ENCODE data around the gene ARHGAP4. TPM values are rescaled to one million over a fixed set of nuclear protein-coding genes. Genes with fewer than 3 reads are reported as not detected.

ARHGAP4 gene
- 4.9 and 5.1 TPM in 2 replicates for total RNA-seq

DNA sequence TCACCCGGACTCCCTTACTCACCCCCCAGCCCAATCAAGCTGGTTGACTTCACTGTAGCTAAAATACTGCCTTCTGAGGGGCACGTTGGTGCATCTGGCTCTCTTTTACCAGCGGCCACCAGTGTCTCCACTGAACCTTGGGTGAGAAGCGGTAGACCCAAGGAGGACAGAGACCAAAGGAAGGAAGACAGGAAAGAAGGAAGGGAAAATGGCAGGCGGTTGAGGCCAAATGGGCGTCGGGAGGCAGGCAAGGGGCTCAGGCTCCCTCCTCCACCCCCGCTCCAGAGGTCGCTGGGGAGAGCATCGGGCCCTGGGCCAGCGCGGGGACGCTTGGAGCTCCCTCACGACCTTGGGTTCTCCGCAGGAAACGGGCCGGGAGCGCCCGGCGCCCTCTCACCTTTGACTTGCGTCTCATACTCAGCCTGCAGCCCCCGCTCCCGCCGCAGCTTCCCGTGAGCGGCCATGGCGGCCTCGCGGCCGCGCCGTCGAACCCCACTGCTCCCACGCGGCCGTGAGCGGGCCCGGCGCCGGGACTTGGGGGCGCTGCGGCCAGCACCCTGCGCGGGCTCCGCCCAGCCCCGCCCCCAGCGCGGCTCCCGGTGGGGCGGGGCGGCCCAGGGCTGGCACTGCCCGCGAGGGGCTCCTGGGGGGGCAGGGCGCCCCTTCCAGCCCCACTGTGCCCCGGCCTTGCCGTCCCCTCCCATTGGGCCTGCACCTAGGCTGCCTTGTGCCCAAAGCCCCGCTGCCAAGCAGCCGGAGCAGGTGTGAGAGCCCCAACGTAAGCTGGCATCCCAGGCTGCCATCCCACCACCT, at the start of gene ARHGAP4:
Gene ARHGAP4, minus strand, starts transcription at position 526 of the 813 bp plus-strand sequence. Its CDS starts 62 bp downstream, at position 464.
- no peak for DNase-seq (ENCODE audit: low read depth in 2 of 2)

DNA sequence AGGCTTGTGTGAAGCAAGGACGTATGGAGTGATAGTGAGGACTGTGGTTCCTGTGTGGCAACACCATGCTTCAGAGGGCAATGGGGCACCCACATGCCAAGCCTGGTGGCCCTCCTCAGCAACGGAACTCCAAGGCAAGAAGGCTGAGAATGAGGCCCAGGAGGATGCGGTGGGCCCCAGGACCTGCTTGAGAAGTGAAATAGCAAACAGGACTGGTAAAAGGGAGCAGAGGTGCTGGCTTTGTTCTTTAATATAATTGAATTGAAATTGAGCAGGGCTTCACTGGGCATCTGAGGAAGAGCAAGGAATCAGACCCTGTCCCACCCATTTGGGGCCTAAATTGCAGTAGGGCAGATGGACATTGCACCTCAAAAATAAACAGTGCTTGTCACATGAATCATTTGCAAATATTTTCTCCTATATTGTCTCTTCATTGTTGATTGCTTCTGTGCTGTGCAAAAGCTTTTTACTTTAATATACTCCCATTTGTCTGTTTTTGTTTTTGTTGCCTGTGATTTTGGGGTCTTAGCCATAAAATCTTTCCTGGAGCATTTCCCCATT, 48.7 kb upstream of the ARHGAP4 start:
- DNase-seq (ENCODE audit: low read depth in 2 of 2) = no peak

DNA sequence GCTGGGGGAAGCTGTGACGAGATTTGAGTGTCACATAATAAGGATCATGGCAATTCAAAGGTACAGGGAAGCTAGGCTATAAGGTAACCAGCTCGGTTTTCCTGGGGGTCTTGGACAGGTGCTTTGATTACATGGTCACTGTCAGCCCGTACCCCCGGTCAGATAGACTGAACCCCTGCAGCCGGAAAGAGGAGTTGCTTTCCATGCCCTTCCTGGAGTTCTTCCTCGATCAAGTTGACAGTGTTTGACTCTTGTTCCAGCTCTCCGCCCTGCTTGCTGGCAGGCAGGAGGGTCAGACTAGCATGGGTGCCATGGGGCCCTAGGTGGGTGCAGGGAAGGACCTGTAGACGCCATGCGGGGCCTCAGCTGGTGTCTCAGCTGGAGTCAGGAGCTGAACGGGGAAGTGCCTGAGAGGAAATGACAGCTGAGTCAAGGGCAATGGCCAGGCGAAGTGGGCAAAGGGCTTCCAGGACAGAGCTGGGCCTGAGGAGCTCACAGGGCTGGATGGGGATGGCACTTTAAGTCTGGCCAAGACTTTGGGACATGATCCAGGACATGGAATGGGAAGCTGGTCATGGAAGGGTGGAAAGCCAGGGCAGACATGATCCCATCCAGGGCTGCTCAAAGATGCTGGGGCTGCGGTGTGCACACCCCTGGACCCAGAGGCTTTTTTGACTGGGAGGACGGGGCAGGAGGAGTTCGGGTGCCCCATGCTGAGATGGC, 48.1 kb upstream of the ARHGAP4 start:
- peak in 1 of 2 donors; percentile 26 for DNase-seq (ENCODE audit: low read depth in 2 of 2)

DNA sequence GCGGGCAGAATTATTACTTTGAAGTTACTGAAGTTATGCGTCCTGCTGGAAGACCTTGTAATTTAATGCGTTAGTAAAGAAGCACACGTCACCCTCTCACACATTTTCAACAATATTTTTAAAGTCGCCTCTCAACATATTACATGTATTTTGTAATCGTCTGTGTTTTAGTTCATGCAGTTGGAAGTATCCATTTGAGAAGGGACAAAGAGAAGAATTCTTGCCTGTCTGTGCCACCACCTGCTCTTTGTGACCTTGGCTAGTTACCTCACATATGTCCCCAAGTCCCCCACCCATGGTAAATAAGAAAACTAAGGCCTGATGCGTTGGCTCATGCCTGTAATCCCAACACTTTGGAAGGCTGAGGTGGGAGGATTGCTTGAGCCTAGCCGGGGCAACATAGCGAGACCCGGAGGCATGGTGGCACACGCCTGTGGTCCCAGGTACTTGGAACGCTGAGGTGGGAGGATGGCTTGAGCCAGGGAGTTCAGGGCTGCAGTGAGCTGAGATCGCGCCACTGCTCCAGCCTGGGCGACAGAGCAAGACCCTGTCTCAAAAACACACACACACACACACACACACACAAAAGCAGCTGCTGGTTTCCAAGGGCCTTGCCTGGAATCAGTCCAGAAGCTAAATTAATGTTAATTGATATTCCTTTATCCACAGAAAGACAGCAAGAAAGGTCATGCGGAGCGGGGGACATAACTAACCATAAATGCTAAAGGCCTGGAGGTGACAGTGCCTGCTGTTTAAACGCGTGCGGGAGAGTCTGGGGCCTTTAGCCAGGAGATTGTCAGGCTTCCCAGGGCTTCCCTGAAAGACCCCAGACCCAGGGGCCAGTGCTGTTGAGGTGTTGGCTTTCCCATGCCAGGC, 47.3 kb upstream of the ARHGAP4 start:
- DNase-seq (ENCODE audit: low read depth in 2 of 2) = no peak

DNA sequence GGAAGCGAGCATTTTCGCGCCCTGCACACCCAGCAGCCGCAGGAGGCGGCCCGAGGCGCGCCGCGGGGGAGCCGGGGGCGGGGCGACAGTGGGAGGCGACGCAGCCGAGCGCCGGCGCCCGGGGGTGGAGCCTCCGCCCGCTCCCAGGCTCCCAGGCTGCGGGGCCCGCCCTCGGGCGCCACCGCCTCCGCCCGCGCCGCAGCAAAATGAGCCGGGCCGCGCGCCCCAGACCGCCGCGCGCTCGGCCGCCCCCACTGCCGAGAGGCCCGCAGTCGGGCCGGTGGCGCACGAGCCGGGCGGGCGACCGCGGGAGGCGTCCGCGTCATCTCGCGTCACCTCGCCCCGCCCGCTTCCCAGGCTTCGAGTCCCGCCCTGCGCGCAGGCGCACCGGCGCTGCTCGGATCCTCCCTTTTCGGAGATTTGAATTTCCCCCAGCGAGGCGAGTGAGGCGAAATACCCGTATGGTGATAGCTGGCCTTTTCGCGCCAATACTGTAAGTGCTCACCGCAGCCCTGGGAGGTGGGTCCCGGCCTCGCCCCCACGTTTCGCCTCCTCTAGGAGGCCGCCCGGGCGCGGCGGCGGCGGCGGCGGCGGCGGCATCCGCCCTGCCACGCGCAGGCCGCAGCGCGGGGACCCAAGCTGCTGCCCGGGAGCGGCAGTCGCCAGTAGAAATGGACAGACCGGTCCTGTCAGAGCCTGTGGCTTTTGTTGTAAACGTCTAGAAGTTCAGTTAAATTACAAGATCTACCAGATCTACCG, 46.5 kb upstream of the ARHGAP4 start, which contains the start of gene TMEM187:
Gene TMEM187, plus strand, starts transcription at position 387 of the 759 bp plus-strand sequence. CDS start 9,309 bp downstream, outside the sequence.
- peak; percentile 63 to 81 for DNase-seq (ENCODE audit: low read depth in 2 of 2)

DNA sequence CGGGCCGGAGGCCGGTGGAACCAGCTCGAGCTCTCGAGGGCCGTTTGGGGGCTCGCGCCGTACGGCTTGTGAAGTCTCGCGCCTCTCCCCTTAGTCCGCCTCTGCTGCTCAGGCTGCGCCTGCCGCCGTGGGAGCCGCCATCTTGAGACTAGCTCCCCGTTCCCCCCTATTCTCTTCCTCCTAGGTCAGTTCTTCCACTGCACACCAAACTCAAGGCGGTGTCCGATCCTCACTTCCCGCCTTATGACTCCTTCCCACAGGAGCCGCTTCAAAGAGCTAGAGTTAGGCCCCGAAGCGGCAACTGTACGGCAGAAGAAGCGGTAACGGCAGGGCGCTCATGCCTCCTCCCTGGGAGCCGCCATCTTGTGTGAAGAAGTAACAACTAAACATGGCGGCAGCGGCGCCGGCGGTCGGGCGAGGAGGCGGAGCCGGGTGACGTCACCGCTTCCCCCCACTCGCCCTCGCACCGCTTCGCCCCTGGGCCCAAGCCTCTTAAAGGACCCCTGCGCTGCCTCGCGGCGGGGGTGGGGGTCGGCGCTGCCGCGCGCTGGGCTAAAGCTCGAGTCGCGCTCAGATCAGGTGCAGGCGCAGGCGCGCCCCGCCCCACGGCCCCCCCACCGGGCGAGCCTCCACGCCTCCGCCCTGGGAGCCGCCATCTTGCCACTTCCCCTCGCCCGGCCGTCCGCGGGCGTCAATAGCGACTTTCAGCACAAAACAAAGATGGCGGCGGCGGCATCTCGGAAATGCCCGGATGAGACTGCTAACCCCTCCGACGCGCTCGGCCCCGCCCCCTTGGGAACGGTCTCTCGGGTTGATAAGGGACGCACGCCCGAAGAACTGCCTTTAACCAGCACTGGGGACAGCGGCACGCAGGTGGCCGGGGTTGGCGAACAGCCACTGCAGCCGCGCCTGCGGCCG, 45.6 kb upstream of the ARHGAP4 start, which contains the start of gene HCFC1:
Gene HCFC1, minus strand, starts transcription at position 369 of the 918 bp plus-strand sequence. CDS start 978 bp downstream, outside the sequence.
- DNase-seq (ENCODE audit: low read depth in 2 of 2) = peak; percentile 73 to 87

DNA sequence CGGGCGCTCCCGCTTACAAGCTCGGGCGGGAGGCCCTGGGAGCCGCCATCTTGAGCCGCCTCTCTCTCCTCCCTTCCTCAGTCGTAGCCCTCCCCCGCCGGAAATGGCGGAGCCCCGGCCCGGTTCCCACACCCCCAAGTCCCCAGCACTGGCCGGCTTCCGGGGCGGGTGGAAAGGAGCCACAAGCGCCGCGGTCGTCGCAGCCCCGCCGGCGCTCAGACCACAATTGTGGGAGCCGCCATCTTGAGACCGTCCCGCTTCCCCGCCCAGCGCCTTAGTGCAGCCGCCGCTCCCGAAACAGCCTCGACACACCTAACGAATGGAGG, 45.0 kb upstream of the ARHGAP4 start:
- peak; percentile 69 to 89 for DNase-seq (ENCODE audit: low read depth in 2 of 2)

DNA sequence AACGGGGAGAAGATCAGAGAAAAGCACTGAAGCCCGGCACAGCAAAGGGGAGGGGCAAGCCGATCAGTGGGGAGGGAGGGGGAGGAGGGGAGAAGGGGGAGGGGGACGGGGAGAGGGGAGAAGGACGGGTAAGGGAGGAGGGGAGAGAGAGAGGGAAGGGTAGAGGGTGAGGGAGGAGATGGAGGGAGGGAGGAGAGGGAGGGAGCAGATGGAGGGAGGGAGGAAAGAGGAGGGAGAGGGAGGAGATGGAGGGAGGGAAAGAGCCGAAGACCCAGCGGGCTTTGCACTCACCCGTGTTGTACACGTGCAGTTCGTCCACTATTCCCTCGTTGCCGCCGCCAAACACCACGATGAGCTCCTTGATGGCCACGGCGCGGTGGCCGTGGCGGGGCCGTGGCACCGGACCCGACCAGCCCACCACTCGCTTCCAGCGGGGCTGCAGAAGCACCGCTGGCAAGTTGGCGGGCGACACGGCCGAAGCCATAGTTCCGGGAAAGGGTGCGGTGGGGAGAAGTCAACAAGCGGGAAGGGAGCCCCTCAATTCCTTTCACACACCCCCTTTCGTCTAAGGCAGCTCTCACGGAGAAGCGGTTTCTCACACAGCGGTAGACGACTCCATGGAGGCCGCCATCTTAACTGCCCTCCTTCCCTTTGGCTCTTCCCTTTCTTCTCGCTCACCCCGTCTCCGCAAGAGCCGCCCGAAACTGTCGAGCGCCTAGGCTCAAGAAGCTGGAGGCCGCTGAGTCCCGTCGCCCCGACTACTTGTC, 44.5 kb upstream of the ARHGAP4 start:
- DNase-seq (ENCODE audit: low read depth in 2 of 2) = peak in 1 of 2 donors; percentile 46

DNA sequence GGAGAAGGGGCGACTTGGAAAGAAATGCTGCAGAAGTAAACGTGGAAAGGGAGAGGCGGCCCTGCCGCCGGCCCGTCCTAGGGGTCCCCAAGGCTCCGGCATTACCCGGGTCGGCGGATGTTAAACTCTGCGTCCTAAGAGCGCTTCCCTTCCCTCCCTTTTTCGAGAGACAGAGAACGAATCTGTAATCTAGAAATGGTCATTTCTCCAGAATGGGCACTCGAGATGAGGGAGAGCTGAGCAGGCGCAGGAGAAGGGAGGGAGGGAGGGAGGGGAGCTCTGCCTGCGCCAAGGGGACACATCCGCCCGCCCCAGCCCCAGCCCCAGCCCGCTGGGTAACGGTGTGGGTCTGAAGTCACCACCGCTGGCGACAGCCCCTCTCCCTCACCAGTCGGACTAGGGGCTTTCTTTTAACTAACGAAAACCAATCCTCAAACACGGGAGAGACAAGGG, 43.9 kb upstream of the ARHGAP4 start:
- no peak for DNase-seq (ENCODE audit: low read depth in 2 of 2)

DNA sequence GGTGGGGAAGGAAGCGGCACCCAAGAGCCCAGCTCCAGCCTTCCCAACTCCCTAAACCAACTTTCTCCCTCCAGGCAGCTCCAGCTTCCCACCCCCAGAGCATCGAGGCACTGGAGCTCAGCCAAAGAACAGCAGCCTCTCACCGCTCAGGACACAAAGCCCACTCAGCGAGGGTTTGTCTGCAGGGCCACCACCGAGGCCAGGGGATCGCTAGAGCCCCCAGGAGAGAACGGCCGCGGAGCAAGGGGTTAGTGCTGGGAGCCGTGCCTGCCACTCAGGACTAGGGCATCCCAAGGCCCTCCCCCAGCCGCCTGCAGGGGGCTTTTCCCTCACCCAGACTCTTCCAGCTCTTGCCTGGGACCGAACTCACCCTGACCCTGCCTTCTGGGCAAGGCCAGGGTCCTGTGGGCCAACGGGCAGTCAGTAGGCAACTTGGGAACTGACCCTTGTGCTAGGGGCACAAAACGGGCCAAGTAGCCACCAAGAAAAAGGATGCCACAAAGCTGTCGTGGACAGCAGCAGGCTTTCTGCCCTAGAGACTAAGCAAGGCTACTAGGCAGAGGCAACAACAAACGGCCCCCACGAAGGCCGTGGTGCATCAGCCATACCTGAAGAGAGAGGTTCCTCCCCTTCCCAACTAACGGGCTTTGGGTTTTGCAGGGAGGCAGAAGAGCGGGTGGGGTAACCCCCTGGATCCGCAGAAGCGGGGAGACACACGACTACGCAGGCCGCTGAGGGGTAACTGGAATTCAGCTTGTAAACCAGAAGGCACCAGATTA, 43.2 kb upstream of the ARHGAP4 start:
- no peak for DNase-seq (ENCODE audit: low read depth in 2 of 2)

DNA sequence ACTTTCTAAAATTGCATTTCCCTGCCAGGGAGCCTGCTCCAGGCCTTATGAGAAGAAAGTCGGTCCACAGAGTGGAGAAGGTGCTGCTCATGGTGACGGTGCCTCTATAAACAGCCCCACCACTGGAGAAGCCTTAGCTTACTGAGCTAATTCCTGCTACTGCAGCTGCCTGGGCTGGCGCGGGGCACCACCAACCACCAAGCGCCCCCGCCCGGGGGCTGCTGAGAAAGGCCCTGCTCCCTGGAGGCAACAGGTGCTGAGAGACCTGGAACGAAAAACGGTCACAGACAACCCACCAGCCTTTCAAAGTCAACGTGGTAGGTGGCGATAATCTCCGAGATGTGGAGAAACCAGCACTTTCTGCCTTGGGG, 42.7 kb upstream of the ARHGAP4 start:
- no peak for DNase-seq (ENCODE audit: low read depth in 2 of 2)

DNA sequence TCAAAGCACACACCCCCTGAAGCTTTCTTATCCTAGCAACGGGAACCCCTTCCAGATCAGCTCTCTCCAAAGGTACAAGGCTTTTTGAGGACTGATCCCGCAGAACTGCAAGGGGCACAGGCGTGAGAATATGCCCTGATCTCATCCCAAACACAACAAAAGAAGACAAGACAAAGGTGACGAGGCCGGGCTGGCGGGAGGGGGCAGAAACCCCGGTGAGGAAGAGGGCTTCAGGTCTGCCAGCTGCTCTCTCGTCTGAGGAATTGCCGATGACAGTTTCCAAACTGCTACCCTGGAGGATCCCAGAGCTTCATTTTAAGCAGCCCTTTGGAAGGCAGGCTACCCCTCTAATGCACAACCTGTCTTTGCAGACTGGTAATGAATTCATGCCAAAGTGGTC, 42.2 kb upstream of the ARHGAP4 start:
- DNase-seq (ENCODE audit: low read depth in 2 of 2) = no peak

DNA sequence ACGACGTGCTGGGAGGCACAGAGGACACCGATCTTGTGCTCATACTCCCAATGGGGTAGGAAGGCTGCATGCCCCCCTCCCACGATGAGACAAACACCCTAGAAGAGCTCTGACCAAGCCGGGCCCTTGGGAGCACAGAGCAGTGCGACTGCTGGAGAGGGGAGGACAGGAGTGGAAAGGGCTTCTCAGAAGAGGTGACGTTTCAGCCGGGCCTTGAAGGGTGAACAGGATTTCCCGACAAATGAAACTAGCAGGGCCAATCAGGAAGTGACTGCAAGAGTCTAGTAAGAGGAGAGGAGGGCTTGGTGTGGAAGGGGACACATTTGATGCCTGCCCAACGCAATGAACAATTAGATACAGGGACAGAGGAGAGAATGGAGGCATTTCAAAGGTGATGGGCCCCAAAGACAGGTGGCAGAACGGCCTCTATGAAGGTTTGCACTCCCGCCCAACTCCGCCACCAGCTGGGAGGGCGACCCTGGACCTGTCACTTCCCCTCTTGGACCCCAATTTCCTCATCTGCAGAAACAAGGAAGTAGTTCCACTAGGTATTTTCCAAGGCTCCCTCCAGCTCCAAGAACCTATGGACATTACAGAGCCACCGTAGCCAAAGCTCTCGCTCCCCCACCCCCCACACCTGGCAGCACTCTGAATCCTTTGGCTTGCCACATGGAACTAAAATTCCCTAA, 41.6 kb upstream of the ARHGAP4 start:
- DNase-seq (ENCODE audit: low read depth in 2 of 2) = peak in 1 of 2 donors; percentile 52

DNA sequence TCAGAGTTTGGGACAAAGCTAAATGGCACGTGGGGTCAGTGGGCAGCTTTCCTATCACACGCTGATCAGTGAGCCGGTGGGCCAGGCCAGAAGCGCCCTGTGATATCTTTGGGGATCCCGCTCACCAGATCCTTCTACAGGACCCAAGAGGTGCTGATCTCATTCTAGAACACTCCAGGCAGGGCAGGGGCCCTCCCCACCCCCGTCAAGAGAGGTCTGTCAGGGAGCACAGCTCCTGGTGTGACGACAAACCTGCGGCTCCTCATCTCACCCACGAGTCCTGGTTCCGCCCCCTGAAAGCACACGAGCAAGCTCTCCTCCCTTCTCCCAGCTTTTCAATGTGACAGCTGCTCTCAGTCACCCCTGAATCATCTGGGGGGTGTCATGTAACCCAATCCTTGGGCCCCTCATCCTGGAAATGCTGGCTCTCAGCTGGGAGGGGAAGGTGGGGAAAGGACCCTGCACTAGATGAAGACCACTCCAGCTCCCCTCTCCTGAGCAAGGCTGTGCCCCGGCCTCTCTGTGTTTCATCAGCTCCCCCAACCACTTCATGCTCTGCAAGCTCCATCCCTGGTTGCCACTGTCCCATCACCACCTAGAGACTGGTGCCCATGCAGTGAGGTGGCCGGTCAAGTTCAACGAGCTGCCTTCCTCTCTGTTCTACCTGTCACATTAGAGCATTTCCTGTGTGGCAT, 40.9 kb upstream of the ARHGAP4 start:
- DNase-seq (ENCODE audit: low read depth in 2 of 2) = no peak

DNA sequence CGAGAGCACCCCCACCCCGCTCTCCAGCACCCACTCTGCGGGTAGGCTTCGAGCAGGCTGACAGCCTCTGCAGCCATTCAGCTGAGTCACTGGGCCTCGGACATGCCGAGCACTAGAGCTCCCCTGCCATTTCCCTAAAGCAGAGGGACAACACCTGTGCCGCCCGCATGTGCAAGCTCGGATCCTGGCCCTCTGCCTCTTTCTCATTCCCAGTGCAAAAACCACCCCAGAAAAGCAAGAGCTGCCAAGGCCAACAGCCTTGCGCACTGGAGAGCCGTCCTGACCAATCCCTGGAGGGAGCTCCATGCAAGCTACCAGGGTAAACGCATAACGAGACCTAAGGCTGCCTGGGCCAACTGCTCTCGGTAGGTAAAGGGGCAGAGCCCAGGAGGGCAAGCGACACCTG, 40.2 kb upstream of the ARHGAP4 start:
- no peak for DNase-seq (ENCODE audit: low read depth in 2 of 2)

DNA sequence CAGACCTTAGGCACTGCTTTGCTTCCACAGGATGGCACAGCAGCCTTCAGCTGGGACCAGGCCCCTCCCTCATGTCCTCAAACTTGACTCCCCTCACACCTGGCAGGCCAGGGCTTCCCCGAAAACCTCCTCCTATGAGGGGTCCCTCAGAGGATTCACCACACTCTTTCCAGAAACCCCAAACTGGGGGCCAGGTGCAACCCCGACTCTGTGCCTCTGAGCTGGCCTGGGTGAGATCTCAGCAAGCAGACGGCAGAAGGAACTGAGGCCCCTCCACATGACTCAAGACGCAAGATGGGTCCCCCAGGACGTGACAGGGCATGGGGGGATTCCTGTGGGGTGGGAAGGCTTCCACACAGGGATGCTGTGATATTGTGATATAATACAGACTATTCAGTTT, 39.3 kb upstream of the ARHGAP4 start:
- no peak for DNase-seq (ENCODE audit: low read depth in 2 of 2)

DNA sequence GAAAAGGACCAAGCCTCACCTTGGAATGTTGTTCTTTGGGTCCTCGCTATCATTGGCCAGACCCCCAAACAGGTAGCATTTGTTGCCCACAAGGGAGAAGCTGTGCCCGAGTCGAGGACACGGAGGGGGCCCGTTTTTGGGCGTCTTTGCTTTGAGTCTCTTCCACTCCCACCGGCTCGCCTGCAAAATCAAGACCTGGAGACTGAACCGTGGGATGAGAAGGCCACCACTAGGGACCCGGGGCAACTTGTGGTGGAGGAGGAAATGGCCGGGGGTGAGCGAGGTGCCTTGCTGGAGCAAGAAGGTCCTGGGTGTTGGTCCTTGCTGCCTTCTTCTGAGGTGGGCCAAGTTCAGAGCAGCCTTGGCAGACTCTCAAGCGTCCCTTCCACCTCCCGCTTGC, 38.0 kb upstream of the ARHGAP4 start:
- no peak for DNase-seq (ENCODE audit: low read depth in 2 of 2)
